Aorta (tissue), 5 donors: ENCODE data around the gene CASP3. TPM values are rescaled to one million over a fixed set of nuclear protein-coding genes. Genes with fewer than 3 reads are reported as not detected.
"Not testable (repeated sequence)": the region's sequence is repeated elsewhere in the genome, so short reads cannot be mapped to it uniquely, and the experiment has no call there.

Experiments
- ATAC-seq: fragments of 200-7000 bp; cut with Tn5 transposase; one replicate; pipeline ENCODE4 v1.9.1; 2022; ENCODE audit warnings: moderate library complexity; ENCODE audit not compliant: low FRiP score
- DNase-seq, 2 donors: peaks; one replicate each; pipeline ENCODE4 v3.0.0-alpha.2; 2020
- H3K27ac ChIP-seq, 2 donors: one replicate each; pipeline ENCODE4 v1.5.1; 2013; ENCODE audit warnings: low read length in 2 of 2, mild to moderate bottlenecking in 2 of 2, moderate library complexity in 2 of 2, control low read depth in 1 of 2, inconsistent platforms in 1 of 2, low read depth in 1 of 2
- H3K27me3 ChIP-seq, 2 donors: one replicate each; pipeline ENCODE4 v1.6.1; 2013; ENCODE audit warnings: control low read depth in 1 of 2, low read length in 1 of 2, mild to moderate bottlenecking in 1 of 2, moderate library complexity in 1 of 2; ENCODE audit not compliant: insufficient read depth in 2 of 2, control insufficient read depth in 1 of 2
- H3K36me3 ChIP-seq, 2 donors: one replicate each; pipeline ENCODE4 v1.6.1; 2013; ENCODE audit warnings: control low read depth in 1 of 2, low read length in 1 of 2, mild to moderate bottlenecking in 1 of 2; ENCODE audit not compliant: insufficient read depth in 2 of 2, control insufficient read depth in 1 of 2
- H3K4me1 ChIP-seq, 2 donors: one replicate each; pipeline ENCODE4 v1.6.1; 2013; ENCODE audit warnings: low read length in 2 of 2, control low read depth in 1 of 2, mild to moderate bottlenecking in 1 of 2, moderate library complexity in 1 of 2; ENCODE audit not compliant: insufficient read depth in 2 of 2, control insufficient read depth in 1 of 2
- H3K4me3 ChIP-seq, 2 donors: one replicate each; pipeline ENCODE4 v1.5.1; 2013; ENCODE audit warnings: low read length in 2 of 2, control low read depth in 1 of 2, mild to moderate bottlenecking in 1 of 2
- H3K9me3 ChIP-seq: one replicate; pipeline ENCODE4 v1.6.1; 2013; ENCODE audit warnings: mild to moderate bottlenecking, low read length; ENCODE audit not compliant: control insufficient read depth
- WGBS, 2 donors: extraction: QIAGEN DNeasy Blood & Tissue Kit; methylation state at CpG; one replicate each; pipeline ENCODE4 v1.1.7; 2013; 5-methylcytosine and 5-hydroxymethylcytosine counted together
- intact Hi-C, 2 donors: fragments of 100-400 bp; cut with DNase I; formaldehyde crosslinking; loops; one replicate each; pipeline versions ENCODE4 v1.14.2 to v1.15.0; 2022
- polyA plus RNA-seq, 2 donors: library from polyadenylated mRNA; stranded (reverse); fragments of 200-250 nt; gene quantifications; one replicate each; pipeline ENCODE4 v1.2.3, GENCODE V29; 2013
- total RNA-seq, 2 donors: library from RNA; stranded (reverse); fragmentation: NEBNext Ultra II Directional; extraction: Animal tissue kit (Norgen Biotek cat#: 25700); gene quantifications; one replicate each; pipeline ENCODE4 v1.2.1, GENCODE V29; 2021
- donor health status: healthy with polysubstance abuse.
- donor health status: Bipolar disorder and iron deficiency.
- donor health status: DM: no; HTN: no; CAD: no.
- donor health status: DM: no; HTN: no; CAD: no.
- donor health status: DM: yes; HTN: yes; CAD: no.

CASP3 gene
- total and polyA plus RNA-seq, 4 donors: 9.9 to 23.2 (median 18.6) TPM

GRCh38 chr4:184617600-184618196 is 31.5 kb downstream of the CASP3 start:
- Histone ChIP-seq H3K27ac (no peak overlapping the region), H3K36me3 (no peaks in the 10 kb centered on the region), H3K4me3 (no peak overlapping the region), H3K4me1 (no peaks in the 10 kb centered on the region), H3K27me3 (no peaks in the 10 kb centered on the region), H3K9me3 (no peaks in the 10 kb centered on the region)
- intact Hi-C loops: no loop called here
- DNase-seq: peak in 1 of 2 donors; percentile 51
- 92 to 93% methylated on average over 9 of the region's 9 CpGs for WGBS, 2 donors
- ATAC-seq: no peak

GRCh38 chr4:184616633-184617551 is 32.4 kb downstream of the CASP3 start:
- H3K27me3 ChIP-seq: no peaks in the 10 kb centered on the region
- no peaks in the 10 kb centered on the region for H3K4me1 ChIP-seq

GRCh38 chr4:184616168-184616567 is 33.1 kb downstream of the CASP3 start:
- intact Hi-C loops, H3K27ac ChIP-seq, H3K27me3 ChIP-seq, H3K9me3 ChIP-seq, H3K4me1 ChIP-seq, DNase-seq, ATAC-seq, H3K36me3 ChIP-seq, H3K4me3 ChIP-seq: not testable (repeated sequence)
- WGBS, 2 donors: 85 to 90% methylated on average over 2 of the region's 2 CpGs

More at GRCh38 chr4:184616633-184617551, 32.4 kb downstream of the CASP3 start:
- no peaks in the 10 kb centered on the region for H3K36me3 ChIP-seq
- 83 to 85% methylated on average over 12 of the region's 12 CpGs for WGBS, 2 donors
- DNase-seq: no peak
- no peak overlapping the region for H3K4me3 ChIP-seq
- no peaks in the 10 kb centered on the region for H3K9me3 ChIP-seq
- intact Hi-C loops: no loop called here
- ATAC-seq: no peak
- H3K27ac ChIP-seq: no peak overlapping the region

GRCh38 chr4:184614509-184614908 is 34.7 kb downstream of the CASP3 start:
- WGBS, 2 donors: 80 to 89% methylated on average over 3 of the region's 3 CpGs
- Histone ChIP-seq H3K27ac (no peak overlapping the region), H3K4me3 (no peak overlapping the region), H3K9me3 (no peaks in the 10 kb centered on the region), H3K36me3 (no peaks in the 10 kb centered on the region), H3K27me3 (no peaks in the 10 kb centered on the region), H3K4me1 (no peaks in the 10 kb centered on the region)
- no peak for DNase-seq
- intact Hi-C loops: no loop called here
- no peak for ATAC-seq

- no peaks in the 10 kb centered on the region for H3K9me3 ChIP-seq
- no peak overlapping the region for H3K4me3 ChIP-seq
- H3K4me1 ChIP-seq: no peaks in the 10 kb centered on the region
- H3K36me3 ChIP-seq: no peaks in the 10 kb centered on the region
- intact Hi-C loops: no loop called here
- whole genome bisulfite sequencing, 2 donors: 72 to 86% methylated on average over 2 of the region's 2 CpGs
- ATAC-seq (no peak), DNase-seq (no peak)
- H3K27ac ChIP-seq: no peak overlapping the region
- H3K27me3 ChIP-seq: no peaks in the 10 kb centered on the region
These were observed 35.8 kb downstream of the CASP3 start for GRCh38 chr4:184613405-184613804.

- ATAC-seq: no peak
- Histone ChIP-seq H3K4me1 (no peaks in the 10 kb centered on the region), H3K27ac (no peak overlapping the region), H3K9me3 (no peaks in the 10 kb centered on the region), H3K36me3 (no peaks in the 10 kb centered on the region), H3K4me3 (no peak overlapping the region), H3K27me3 (no peaks in the 10 kb centered on the region)
- DNase-seq: no peak
- intact Hi-C loops: no loop called here
- WGBS, 2 donors: 83 to 84% methylated on average over 3 of the region's 3 CpGs
These were observed 37.2 kb downstream of the CASP3 start for GRCh38 chr4:184612074-184612473.

GRCh38 chr4:184607429-184607828 is 41.8 kb downstream of the CASP3 start:
- H3K4me1 ChIP-seq, H3K36me3 ChIP-seq, intact Hi-C loops, H3K27ac ChIP-seq, H3K9me3 ChIP-seq, H3K27me3 ChIP-seq, DNase-seq, ATAC-seq, H3K4me3 ChIP-seq: not testable (repeated sequence)
- 92 to 95% methylated on average over 2 of the region's 2 CpGs for WGBS, 2 donors

GRCh38 chr4:184602857-184603256 is 46.4 kb downstream of the CASP3 start:
- H3K27ac ChIP-seq, H3K27me3 ChIP-seq, H3K4me1 ChIP-seq, H3K36me3 ChIP-seq, ATAC-seq, DNase-seq, H3K9me3 ChIP-seq, intact Hi-C loops, H3K4me3 ChIP-seq: not testable (repeated sequence)
- WGBS, 2 donors: 0% methylated on average over 1 of the region's 1 CpG

GRCh38 chr4:184600982-184601381 is 48.3 kb downstream of the CASP3 start:
- H3K4me1 ChIP-seq, H3K27ac ChIP-seq, intact Hi-C loops, H3K4me3 ChIP-seq, H3K9me3 ChIP-seq, ATAC-seq, H3K27me3 ChIP-seq, DNase-seq, H3K36me3 ChIP-seq: not testable (repeated sequence)
- 87 to 91% methylated on average over 8 of the region's 8 CpGs for WGBS, 2 donors
